HepG2 (cell line): ENCODE measurements around the gene LDLRAD4.

Experiments
- HCFC1 ChIP-seq: fragments of 150-350 bp; IDR thresholded peaks from 2 replicates; pipeline ENCODE4 v1.6.1; 2014; ENCODE audit warnings: low read depth, low read length
- MAFG ChIP-seq: sonication (generic); formaldehyde crosslinking; IDR thresholded peaks from 2 replicates; pipeline ENCODE4 v1.5.1; 2020; ENCODE audit warnings: mild to moderate bottlenecking, missing genetic modification reagents
- MZF1 ChIP-seq: sonication (generic); formaldehyde crosslinking; IDR thresholded peaks from 2 replicates; pipeline ENCODE4 v1.8.1; 2023; ENCODE audit warnings: mild to moderate bottlenecking, missing genetic modification reagents, borderline replicate concordance
- SETDB1 ChIP-seq: sonication (generic); formaldehyde crosslinking; IDR thresholded peaks from 2 replicates; pipeline ENCODE4 v1.5.1; 2020; ENCODE audit warnings: missing genetic modification reagents, mild to moderate bottlenecking, borderline replicate concordance
- TF ChIP-seq, protein P1 (sequence below): sonication (generic); formaldehyde crosslinking; IDR thresholded peaks from 2 replicates; pipeline ENCODE4 v1.4.0; 2020; ENCODE audit warnings: missing genetic modification reagents

DNA sequence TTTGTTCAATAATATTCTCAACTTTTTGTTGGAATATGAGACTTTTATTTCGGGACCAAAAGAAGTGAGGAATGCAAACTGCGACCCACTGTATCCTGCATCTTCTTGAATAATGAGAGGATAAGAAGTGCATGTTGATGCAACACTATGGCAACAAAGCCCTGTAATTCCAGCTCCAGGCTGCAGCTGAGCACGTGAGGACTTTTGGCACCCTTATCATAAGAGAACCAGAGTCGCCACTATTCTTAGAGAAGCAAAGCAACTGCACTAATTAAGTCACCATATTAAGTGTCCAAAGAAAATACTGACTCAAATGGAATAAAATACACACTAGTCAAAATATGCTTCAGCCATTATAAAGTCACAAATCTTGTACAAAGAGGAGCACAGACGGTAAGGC, 441.9 kb downstream of the LDLRAD4 start:
- no peak for TF ChIP-seq MAFG (CRISPR knock-in tag)
- no peak for TF ChIP-seq MZF1
- TF ChIP-seq, protein P1, sequence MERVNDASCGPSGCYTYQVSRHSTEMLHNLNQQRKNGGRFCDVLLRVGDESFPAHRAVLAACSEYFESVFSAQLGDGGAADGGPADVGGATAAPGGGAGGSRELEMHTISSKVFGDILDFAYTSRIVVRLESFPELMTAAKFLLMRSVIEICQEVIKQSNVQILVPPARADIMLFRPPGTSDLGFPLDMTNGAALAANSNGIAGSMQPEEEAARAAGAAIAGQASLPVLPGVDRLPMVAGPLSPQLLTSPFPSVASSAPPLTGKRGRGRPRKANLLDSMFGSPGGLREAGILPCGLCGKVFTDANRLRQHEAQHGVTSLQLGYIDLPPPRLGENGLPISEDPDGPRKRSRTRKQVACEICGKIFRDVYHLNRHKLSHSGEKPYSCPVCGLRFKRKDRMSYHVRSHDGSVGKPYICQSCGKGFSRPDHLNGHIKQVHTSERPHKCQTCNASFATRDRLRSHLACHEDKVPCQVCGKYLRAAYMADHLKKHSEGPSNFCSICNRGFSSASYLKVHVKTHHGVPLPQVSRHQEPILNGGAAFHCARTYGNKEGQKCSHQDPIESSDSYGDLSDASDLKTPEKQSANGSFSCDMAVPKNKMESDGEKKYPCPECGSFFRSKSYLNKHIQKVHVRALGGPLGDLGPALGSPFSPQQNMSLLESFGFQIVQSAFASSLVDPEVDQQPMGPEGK (CRISPR knock-in tag) = no peak
- no peak for TF ChIP-seq HCFC1
- TF ChIP-seq SETDB1 (CRISPR knock-in tag) = no peak
